K562 (cell line): ENCODE results near the gene DISC1. TPM values are rescaled to one million over a fixed set of nuclear protein-coding genes. Genes with fewer than 3 reads are reported as not detected.

Source experiments
- ATAC-seq: fragments of 200-7000 bp; cut with Tn5 transposase; 3 replicates; pipeline ENCODE4 v1.9.1; 2020; ENCODE audit warnings: moderate library complexity
- BruUV-seq: library from RNA; stranded (reverse); fragments of 400-500 nt; replicated peaks from 2 replicates; lab custom pipeline; 2021; lab: Mats Ljungman, UMichigan
- CTCF ChIA-PET: fragments of 300-600 bp; formaldehyde crosslinking; extraction: SDS; loops from one replicate; lab custom pipeline; 2021; ENCODE audit warnings: low intra/inter-chr PET ratio; lab: Yijun Ruan, JAX
- POLR2A ChIA-PET: fragments of 300-600, 350-650 bp; sonication (Branson Sonifier 250); formaldehyde crosslinking; extraction: SDS; loops from one replicate; lab custom pipeline; 2021; ENCODE audit warnings: antibody characterized with exemption, inconsistent platforms; lab: Yijun Ruan, JAX
- DNase-seq, 4 experiments: peaks; one replicate each; pipeline versions ENCODE4 v3.0.0 to v3.0.0-alpha.2; 2011 to 2018; ENCODE audit warnings: low spot score in 3 of 4, mixed read lengths in 3 of 4; ENCODE audit errors: extremely low read depth in 1 of 4
- FAIRE-seq: peaks from 2 replicates; lab custom pipeline; 2011; peaks lifted over from hg19 to GRCh38; lab: Jason Lieb, UNC
- H2AFZ ChIP-seq: 2 replicates; pipeline ENCODE4 v1.6.0; 2011; ENCODE audit warnings: low read depth, low read length, control low read depth, inconsistent platforms
- H3K27ac ChIP-seq: fragments of 200-600 bp; 3 replicates; pipeline ENCODE4 v1.8.0; 2011; ENCODE audit warnings: low read depth, mild to moderate bottlenecking, control low read depth, inconsistent platforms, low read length, moderate library complexity, mixed read lengths; ENCODE audit errors: extremely low read depth
- H3K27me3 ChIP-seq, 2 experiments: fragments of 300-600 bp in 1 of 2; 2 replicates in 1 of 2; 3 replicates in 1 of 2; pipeline versions ENCODE4 v1.6.0 to v1.8.0; 2011; ENCODE audit warnings: inconsistent platforms in 2 of 2, low read length in 2 of 2, mild to moderate bottlenecking in 1 of 2, mixed read lengths in 1 of 2, moderate library complexity in 1 of 2; ENCODE audit not compliant: control insufficient read depth in 2 of 2, insufficient read depth in 2 of 2
- H3K36me3 ChIP-seq: fragments of 300-600 bp; 3 replicates; pipeline ENCODE4 v1.8.0; 2011; ENCODE audit warnings: mild to moderate bottlenecking, low read length, inconsistent platforms; ENCODE audit not compliant: control insufficient read depth, insufficient read depth
- H3K4me1 ChIP-seq, 2 experiments: fragments of 200-600 bp in 1 of 2; replicated peaks in 1 of 2; 2 replicates in 1 of 2; 3 replicates in 1 of 2; pipeline versions ENCODE4 v1.5.1 to v1.8.0; 2011; ENCODE audit warnings: inconsistent platforms in 2 of 2, low read length in 2 of 2, mild to moderate bottlenecking in 1 of 2, mixed read lengths in 1 of 2, moderate library complexity in 1 of 2; ENCODE audit not compliant: control insufficient read depth in 2 of 2, insufficient read depth in 2 of 2
- H3K4me2 ChIP-seq: 2 replicates; pipeline ENCODE4 v1.6.1; 2011; ENCODE audit warnings: low read length, control low read depth, inconsistent platforms, mixed read lengths; ENCODE audit not compliant: insufficient read depth
- H3K4me3 ChIP-seq: fragments of 200-600 bp; sonication (generic), shearing (Covaris generic); 2 replicates; pipeline ENCODE4 v1.5.1; 2016; ENCODE audit warnings: control low read depth, inconsistent platforms
- H3K79me2 ChIP-seq: fragments of 200-600 bp; 3 replicates; pipeline ENCODE4 v1.8.0; 2011; ENCODE audit warnings: low read length, inconsistent platforms; ENCODE audit not compliant: control insufficient read depth, insufficient read depth
- H3K9ac ChIP-seq, 2 experiments: 2 replicates each; pipeline versions ENCODE4 v1.6.0 to v1.6.1; 2011; ENCODE audit warnings: low read depth in 2 of 2, low read length in 2 of 2, control low read depth in 1 of 2, inconsistent platforms in 1 of 2, mild to moderate bottlenecking in 1 of 2, mixed read lengths in 1 of 2; ENCODE audit not compliant: insufficient read depth in 1 of 2
- H3K9me1 ChIP-seq: one replicate; pipeline ENCODE4 v1.6.0; 2011; ENCODE audit warnings: inconsistent platforms, mild to moderate bottlenecking, low read length, moderate library complexity; ENCODE audit not compliant: control insufficient read depth, insufficient read depth
- H3K9me3 ChIP-seq: replicated peaks from 2 replicates; pipeline ENCODE4 v1.5.1; 2011; ENCODE audit warnings: low read depth, low read length, inconsistent platforms; ENCODE audit not compliant: control insufficient read depth, insufficient read depth
- H4K20me1 ChIP-seq: replicated peaks from 2 replicates; pipeline ENCODE4 v1.6.1; 2011; ENCODE audit warnings: low read length, inconsistent platforms, mixed read lengths; ENCODE audit not compliant: control insufficient read depth, insufficient read depth
- ARID2 ChIP-seq: fragments of 450-650 bp; IDR thresholded peaks from 2 replicates; pipeline ENCODE4 v1.6.1; 2017; ENCODE audit warnings: antibody characterized with exemption, mild to moderate bottlenecking
- DNMT1 ChIP-seq: fragments of 450-650 bp; IDR thresholded peaks from 2 replicates; pipeline ENCODE4 v1.6.1; 2016; ENCODE audit warnings: antibody characterized with exemption, mild to moderate bottlenecking
- GTF2E2 ChIP-seq: fragments of 200-800 bp; sonication (Bioruptor generic); IDR thresholded peaks from 2 replicates; pipeline ENCODE4 v1.6.1; 2016; ENCODE audit warnings: missing genetic modification characterization, missing compliant biosample characterization
- KLF16 ChIP-seq: IDR thresholded peaks from 2 replicates; pipeline ENCODE4 v1.6.1; 2016; ENCODE audit warnings: antibody characterized with exemption
- PCBP2 ChIP-seq: fragments of 200-400 bp; formaldehyde crosslinking; IDR thresholded peaks from 2 replicates; pipeline ENCODE4 v1.6.1; 2018; ENCODE audit warnings: low read length, low read depth, mild to moderate bottlenecking, moderate library complexity; ENCODE audit not compliant: poor library complexity, severe bottlenecking
- ZNF668 ChIP-seq: fragments of 250-450 bp; sonication (Bioruptor Pico); IDR thresholded peaks from 2 replicates; pipeline ENCODE4 v1.8.0; 2022; ENCODE audit warnings: mild to moderate bottlenecking, inconsistent platforms
- WGBS: fragments of 100-300 bp; shearing (Covaris generic); methylation state at CpG from one replicate; pipeline ENCODE4 v1.1.6; 2016; ENCODE audit warnings: low coverage, mixed read lengths; ENCODE audit not compliant: insufficient coverage; ENCODE audit errors: missing lambda C conversion rate; 5-methylcytosine and 5-hydroxymethylcytosine counted together
- in situ Hi-C: fragments of 300-500 bp; cut with MboI; formaldehyde crosslinking; loops from 4 replicates; pipeline ENCODE4 v1.15.0; 2018; ENCODE audit warnings: inconsistent platforms, mixed read lengths
- intact Hi-C: fragments of 100-400 bp; cut with micrococcal nuclease; formaldehyde crosslinking; loops from 2 replicates; pipeline ENCODE4 v1.14.2; 2022
- polyA plus RNA-seq, 8 experiments: library from polyadenylated mRNA; depleted of rRNA in 4 of 8; stranded (reverse) in 5 of 8; unstranded in 3 of 8; fragments of >200 nt; fragmentation: Nextera tagmentation in 2 of 8; fragmentation: Illumina TruSeq in 1 of 8; extraction: Ambion mirVana in 2 of 8; extraction: Trizol in 1 of 8; gene quantifications; 2 replicates each; pipeline versions ENCODE4 v1.2.1 to v1.2.3, GENCODE V29; 2011 to 2014; ENCODE audit warnings: inconsistent platforms in 1 of 8, missing spikeins in 1 of 8
- total RNA-seq, 7 experiments: library from RNA; depleted of rRNA in 6 of 7; stranded (reverse); fragments of >200 nt in 6 of 7; fragmentation: Illumina TruSeq in 2 of 7; extraction: Trizol in 2 of 7; gene quantifications; 2 replicates each; pipeline versions ENCODE4 v1.2.1 to v1.2.3, GENCODE V29; 2011 to 2021; ENCODE audit warnings: low replicate concordance in 1 of 7
- TF ChIP-seq, protein P1 (sequence below): fragments of 200-600 bp; sonication (generic); IDR thresholded peaks from one replicate; pipeline ENCODE4 v1.6.1; 2012; ENCODE audit warnings: mild to moderate bottlenecking, low read depth, low read length, inconsistent platforms
- TF ChIP-seq, protein P2 (sequence below): fragments of 150-350 bp; IDR thresholded peaks from 2 replicates; pipeline ENCODE4 v1.6.1; 2014; ENCODE audit warnings: low read depth, mild to moderate bottlenecking, low read length, borderline replicate concordance

DISC1 gene
- total and polyA plus RNA-seq, 9 of the 15 experiments (the other 6 are each of a cell fraction or from before 2014, with no cell fraction given) = 0.01 to 0.11 (median 0.08) TPM; not detected in 1

DNA sequence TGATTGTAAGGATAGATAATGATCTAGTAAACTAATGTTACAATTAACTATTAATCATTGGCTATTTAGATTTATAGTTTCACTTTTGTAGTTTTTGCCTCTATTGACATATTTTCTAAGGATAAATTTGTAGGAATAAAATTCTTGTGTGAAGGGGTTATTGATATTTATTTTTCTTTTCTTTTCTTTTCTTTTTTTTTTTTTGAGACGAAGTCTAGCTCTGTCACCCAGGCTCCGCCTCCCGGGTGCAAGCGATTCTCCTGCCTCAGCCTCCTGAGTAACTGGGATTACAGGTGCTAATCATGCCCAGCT lies 24.0 kb upstream of the DISC1 start:
- Histone ChIP-seq H4K20me1 (no peaks in the 10 kb centered on the region), H3K36me3 (no peaks in the 10 kb centered on the region), H3K27ac (no peak overlapping the region), H3K9me1 (no peaks in the 10 kb centered on the region), H3K27me3 (peaks cover 3 to 10% of the 10 kb centered on the region in 2 experiments; a peak in 3 of 5 replicates), H3K79me2 (no peaks in the 10 kb centered on the region), H3K9ac (no peak overlapping the region), H3K4me3 (no peak overlapping the region), H3K4me2 (no peak overlapping the region), H3K9me3 (no peaks in the 10 kb centered on the region), H3K4me1 (peaks cover 0 to 5% of the 10 kb centered on the region in 2 experiments; a peak in 2 of 5 replicates), H2AFZ (no peak overlapping the region)
- no peak for FAIRE-seq
- CTCF ChIA-PET = interaction anchor here (1.7 to 3.0 kb wide), 2 partner anchors 245 to 248 kb away, joined by 3 to 34 read pairs; no protein-coding TSS in a partner anchor
- ATAC-seq = no peak
- 78% methylated on average over 4 of the region's 4 CpGs for WGBS
- intact Hi-C loops = loop anchor here (5.0 to 10.0 kb wide), 4 partner anchors 180 to 805 kb away; partner anchors contain the start of gene EGLN1
- DNase-seq = no peak
- POLR2A ChIA-PET = interaction anchor here (1.8 kb wide), 1 partner anchor 11 kb away, joined by 5 read pairs; no protein-coding TSS in a partner anchor
- in situ Hi-C loops = loop anchor here (5.0 to 10.0 kb wide), 2 partner anchors 240 to 798 kb away; no protein-coding TSS in a partner anchor
- BruUV-seq = no TSS peak
- TF ChIP-seq ZNF668 (CRISPR knock-in tag) = no peak
- TF ChIP-seq PCBP2 = no peak
- TF ChIP-seq, protein P1, sequence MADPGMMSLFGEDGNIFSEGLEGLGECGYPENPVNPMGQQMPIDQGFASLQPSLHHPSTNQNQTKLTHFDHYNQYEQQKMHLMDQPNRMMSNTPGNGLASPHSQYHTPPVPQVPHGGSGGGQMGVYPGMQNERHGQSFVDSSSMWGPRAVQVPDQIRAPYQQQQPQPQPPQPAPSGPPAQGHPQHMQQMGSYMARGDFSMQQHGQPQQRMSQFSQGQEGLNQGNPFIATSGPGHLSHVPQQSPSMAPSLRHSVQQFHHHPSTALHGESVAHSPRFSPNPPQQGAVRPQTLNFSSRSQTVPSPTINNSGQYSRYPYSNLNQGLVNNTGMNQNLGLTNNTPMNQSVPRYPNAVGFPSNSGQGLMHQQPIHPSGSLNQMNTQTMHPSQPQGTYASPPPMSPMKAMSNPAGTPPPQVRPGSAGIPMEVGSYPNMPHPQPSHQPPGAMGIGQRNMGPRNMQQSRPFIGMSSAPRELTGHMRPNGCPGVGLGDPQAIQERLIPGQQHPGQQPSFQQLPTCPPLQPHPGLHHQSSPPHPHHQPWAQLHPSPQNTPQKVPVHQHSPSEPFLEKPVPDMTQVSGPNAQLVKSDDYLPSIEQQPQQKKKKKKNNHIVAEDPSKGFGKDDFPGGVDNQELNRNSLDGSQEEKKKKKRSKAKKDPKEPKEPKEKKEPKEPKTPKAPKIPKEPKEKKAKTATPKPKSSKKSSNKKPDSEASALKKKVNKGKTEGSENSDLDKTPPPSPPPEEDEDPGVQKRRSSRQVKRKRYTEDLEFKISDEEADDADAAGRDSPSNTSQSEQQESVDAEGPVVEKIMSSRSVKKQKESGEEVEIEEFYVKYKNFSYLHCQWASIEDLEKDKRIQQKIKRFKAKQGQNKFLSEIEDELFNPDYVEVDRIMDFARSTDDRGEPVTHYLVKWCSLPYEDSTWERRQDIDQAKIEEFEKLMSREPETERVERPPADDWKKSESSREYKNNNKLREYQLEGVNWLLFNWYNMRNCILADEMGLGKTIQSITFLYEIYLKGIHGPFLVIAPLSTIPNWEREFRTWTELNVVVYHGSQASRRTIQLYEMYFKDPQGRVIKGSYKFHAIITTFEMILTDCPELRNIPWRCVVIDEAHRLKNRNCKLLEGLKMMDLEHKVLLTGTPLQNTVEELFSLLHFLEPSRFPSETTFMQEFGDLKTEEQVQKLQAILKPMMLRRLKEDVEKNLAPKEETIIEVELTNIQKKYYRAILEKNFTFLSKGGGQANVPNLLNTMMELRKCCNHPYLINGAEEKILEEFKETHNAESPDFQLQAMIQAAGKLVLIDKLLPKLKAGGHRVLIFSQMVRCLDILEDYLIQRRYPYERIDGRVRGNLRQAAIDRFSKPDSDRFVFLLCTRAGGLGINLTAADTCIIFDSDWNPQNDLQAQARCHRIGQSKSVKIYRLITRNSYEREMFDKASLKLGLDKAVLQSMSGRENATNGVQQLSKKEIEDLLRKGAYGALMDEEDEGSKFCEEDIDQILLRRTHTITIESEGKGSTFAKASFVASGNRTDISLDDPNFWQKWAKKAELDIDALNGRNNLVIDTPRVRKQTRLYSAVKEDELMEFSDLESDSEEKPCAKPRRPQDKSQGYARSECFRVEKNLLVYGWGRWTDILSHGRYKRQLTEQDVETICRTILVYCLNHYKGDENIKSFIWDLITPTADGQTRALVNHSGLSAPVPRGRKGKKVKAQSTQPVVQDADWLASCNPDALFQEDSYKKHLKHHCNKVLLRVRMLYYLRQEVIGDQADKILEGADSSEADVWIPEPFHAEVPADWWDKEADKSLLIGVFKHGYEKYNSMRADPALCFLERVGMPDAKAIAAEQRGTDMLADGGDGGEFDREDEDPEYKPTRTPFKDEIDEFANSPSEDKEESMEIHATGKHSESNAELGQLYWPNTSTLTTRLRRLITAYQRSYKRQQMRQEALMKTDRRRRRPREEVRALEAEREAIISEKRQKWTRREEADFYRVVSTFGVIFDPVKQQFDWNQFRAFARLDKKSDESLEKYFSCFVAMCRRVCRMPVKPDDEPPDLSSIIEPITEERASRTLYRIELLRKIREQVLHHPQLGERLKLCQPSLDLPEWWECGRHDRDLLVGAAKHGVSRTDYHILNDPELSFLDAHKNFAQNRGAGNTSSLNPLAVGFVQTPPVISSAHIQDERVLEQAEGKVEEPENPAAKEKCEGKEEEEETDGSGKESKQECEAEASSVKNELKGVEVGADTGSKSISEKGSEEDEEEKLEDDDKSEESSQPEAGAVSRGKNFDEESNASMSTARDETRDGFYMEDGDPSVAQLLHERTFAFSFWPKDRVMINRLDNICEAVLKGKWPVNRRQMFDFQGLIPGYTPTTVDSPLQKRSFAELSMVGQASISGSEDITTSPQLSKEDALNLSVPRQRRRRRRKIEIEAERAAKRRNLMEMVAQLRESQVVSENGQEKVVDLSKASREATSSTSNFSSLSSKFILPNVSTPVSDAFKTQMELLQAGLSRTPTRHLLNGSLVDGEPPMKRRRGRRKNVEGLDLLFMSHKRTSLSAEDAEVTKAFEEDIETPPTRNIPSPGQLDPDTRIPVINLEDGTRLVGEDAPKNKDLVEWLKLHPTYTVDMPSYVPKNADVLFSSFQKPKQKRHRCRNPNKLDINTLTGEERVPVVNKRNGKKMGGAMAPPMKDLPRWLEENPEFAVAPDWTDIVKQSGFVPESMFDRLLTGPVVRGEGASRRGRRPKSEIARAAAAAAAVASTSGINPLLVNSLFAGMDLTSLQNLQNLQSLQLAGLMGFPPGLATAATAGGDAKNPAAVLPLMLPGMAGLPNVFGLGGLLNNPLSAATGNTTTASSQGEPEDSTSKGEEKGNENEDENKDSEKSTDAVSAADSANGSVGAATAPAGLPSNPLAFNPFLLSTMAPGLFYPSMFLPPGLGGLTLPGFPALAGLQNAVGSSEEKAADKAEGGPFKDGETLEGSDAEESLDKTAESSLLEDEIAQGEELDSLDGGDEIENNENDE = no peak
- TF ChIP-seq GTF2E2 (tag) = no peak
- TF ChIP-seq DNMT1 = no peak
- TF ChIP-seq, protein P2, sequence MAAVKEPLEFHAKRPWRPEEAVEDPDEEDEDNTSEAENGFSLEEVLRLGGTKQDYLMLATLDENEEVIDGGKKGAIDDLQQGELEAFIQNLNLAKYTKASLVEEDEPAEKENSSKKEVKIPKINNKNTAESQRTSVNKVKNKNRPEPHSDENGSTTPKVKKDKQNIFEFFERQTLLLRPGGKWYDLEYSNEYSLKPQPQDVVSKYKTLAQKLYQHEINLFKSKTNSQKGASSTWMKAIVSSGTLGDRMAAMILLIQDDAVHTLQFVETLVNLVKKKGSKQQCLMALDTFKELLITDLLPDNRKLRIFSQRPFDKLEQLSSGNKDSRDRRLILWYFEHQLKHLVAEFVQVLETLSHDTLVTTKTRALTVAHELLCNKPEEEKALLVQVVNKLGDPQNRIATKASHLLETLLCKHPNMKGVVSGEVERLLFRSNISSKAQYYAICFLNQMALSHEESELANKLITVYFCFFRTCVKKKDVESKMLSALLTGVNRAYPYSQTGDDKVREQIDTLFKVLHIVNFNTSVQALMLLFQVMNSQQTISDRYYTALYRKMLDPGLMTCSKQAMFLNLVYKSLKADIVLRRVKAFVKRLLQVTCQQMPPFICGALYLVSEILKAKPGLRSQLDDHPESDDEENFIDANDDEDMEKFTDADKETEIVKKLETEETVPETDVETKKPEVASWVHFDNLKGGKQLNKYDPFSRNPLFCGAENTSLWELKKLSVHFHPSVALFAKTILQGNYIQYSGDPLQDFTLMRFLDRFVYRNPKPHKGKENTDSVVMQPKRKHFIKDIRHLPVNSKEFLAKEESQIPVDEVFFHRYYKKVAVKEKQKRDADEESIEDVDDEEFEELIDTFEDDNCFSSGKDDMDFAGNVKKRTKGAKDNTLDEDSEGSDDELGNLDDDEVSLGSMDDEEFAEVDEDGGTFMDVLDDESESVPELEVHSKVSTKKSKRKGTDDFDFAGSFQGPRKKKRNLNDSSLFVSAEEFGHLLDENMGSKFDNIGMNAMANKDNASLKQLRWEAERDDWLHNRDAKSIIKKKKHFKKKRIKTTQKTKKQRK = no peak
- TF ChIP-seq ARID2 = no peak
- TF ChIP-seq KLF16 = no peak
